HuH-7 (cell line): ENCODE measurements around the gene RPS6KA5.
"Not testable (repeated sequence)": the region's sequence is repeated elsewhere in the genome, so short reads cannot be mapped to it uniquely, and the experiment has no call there.

Experiments used
- DNase-seq: peaks from one replicate; pipeline ENCODE4 v3.0.0; 2011; ENCODE audit warnings: low spot score

Gene RPS6KA5

DNA sequence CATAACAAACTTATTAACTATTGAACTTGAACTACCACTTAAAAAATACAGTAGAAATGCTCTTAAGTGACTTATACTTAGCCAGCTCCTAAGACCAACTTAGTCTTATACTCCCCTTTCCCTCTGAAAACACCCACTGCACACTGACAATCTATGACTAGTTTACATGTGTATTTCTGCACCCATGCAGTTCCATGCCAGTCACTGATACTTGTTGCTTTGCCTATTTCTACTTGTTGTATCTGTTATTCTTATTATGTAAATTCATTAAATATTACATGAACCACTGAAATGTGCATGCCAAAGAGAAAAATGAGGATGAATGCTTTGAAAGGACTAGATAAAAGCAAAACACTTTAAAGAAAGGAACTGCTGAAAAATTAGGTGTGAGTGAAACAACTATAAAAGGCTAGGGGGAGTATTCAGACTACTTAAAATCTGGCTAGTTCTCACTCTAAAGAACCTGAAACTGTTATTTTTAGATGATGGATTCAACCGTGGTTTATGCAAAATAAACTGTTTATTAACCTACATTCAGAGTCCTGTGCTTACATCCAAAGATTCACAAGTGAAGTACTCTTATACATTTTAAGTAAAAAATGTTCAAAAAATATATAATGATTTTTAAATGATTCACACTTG, 74.7 kb downstream of the RPS6KA5 start:
- DNase-seq = no peak

DNA sequence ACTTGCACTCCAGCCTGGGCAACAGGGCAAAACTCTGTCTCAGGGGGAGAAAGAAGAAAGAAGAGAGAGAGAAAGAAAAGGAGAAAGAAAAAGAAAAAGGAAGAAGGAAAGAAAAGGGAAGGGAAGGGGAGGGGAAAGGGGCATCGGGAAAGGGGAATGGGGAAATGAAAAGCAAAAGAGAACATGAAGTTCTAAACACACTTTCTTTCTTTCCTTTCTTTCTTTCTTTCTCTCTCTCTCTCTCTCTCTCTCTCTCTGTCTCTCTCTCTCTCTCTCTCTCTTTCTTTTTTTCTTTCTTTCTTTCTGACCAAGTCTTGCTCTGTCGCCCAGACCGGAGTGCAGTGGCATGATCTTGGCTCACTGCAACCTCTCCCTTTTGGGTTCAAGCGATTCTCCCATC, 76.9 kb downstream of the RPS6KA5 start:
- DNase-seq = no peak

DNA sequence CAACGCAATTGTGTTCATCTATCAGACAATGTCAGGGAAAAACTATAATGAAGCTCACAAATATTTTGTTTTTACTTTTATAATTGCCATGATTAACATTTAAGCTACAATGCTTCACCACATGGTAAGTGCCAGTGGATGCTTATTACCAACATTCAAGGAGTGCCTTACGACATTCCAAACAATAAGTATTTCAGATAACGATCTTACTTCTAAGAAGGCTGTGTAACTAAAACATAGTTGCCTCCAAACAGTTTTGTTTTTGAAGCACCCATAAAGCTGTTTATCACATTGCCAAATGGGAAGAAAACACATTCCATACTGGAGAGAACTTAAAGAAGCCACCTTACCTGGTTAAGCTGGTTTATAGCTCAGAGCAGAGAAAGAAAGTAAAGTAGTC, 78.8 kb downstream of the RPS6KA5 start:
- no peak for DNase-seq

DNA sequence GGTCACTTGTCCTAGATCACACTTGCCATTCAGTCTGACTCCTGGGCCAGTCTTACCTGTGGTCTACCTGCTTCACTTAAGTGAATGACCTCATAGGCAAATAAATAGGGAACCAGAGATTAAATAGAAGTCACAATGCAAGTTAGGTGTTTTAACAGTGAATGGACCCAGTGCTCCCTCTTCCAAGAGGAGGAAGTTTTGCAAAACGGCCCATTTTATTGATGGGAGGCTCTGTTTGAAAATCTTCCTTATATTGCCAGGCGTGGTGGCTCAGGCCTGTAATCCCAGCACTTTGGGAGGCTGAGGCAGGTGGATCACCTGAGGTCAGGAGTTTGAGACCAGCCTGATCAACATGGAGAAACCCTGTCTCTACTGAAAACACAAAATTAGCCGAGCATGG, 79.8 kb downstream of the RPS6KA5 start:
- not testable (repeated sequence) for DNase-seq

DNA sequence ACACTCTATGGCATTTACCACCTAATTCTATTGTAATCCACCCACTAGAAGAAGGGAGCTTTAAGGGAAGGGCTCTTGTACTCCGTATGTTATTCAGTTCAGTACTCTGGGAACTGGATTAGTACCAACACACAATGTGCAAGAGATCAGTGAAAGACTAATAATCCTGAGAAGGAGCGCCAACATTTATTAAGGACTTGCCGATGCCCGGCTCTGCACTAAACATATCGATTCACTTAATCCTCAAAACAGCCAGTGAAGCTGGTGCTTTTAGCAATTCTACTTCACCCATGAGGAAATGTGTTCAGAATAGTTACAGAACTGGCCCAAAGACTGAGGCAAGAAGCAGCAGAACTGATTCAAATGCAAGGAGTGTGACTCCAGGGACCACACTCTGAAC, 80.9 kb downstream of the RPS6KA5 start:
- no peak for DNase-seq

DNA sequence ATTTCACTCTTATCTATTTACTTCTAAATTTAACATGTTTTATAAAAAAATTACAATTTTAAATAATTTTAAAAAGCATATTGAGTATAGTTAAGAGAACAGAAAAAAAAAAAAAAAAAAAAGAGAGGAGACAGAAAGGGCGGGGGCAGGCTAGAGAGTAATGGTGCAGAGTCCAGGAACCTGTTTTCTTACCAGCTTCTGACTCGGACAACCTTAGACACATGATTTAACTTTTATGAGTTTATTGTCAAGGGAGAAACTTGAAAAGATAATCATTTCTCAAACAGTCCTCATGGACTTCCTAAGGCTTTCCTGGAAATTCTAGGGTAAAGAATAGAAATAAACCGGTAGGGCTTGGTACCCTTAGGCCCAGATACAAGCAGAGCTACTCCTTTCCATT, 84.3 kb downstream of the RPS6KA5 start:
- no peak for DNase-seq

DNA sequence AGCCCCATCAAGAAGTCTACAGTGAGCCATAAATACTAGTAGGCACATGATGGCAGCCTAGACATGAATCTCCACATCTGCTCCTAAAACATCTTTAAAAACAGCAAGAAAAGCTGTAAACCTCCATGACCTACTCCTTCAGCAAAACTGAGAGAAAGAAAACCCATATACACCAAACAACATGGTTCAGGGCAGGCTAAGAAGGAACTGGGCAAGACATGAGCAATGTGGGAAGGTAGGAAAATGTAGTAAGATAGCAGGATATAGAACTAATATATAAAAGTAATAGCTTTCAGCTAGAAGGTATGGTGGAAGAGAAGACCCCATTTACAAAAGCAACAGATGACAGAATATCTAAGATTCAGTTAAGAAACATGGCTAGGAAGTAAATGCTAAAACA, 88.8 kb downstream of the RPS6KA5 start:
- DNase-seq = no peak

DNA sequence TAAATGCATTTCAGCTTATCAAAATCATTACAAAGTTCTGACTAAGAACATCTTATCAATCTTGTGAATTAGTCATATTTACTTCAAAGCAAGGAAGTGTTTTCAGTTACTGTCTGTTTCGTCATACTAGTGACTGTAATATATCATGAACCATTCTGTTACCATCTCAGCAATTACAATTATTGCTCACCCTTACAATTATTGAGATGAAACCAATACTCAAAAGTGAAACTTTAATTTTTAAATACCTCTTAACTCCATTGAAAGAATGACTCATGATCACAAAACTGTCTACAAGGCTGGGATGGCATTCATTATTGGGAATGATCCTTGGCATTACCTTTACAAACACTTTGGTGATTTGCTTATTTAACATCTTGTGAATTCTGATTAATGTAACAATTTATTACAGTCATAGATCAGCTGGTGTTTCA, 90.3 kb downstream of the RPS6KA5 start:
- DNase-seq = no peak

DNA sequence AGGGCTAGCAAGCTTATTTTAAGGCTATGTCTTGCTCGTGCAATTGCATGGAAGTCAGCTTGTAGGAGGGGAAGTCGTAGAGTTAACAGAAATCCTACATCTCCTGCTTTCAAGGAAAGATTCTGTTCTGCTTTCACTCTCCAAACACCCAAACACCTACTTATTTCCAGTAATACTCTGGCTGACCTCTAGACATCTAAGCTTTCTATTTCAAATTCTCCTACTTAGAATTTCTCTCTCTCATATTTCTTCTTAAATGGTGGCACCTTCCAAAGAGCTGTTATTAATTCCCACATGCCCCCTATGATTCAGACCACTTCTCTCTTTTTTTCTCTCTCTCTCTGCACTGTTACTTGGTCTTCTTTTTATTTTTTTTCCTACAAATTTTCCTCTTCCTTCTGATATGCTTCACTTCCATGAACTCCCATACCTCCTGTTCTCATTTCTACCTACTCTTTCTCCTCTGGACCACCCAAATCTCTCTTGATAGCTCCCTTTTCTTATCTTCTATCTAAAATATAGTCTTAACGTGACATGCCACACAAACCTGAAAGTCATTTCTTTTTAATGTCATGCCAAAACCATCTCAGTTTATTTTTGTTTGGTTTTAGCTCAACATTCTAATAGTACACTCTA, 90.8 kb downstream of the RPS6KA5 start:
- no peak for DNase-seq

DNA sequence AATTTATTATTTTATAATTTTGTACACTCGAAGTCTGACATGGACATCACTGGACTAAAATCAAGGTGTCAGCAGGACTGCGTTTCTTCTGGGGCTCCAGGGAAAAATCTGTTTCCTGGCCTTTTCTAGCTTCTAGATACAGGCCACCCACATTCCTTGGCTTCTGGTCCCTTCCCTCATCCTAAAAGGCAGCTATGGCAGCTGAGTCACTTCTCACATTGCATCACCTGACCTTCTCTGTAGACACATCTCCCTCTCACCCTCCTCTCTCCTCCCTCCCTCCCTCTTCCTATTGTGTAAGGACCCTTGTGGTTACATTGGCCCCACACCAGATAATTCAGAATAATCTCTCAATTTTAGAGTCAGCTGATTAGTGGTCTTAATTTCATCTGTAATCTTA, 92.4 kb downstream of the RPS6KA5 start:
- no peak for DNase-seq

DNA sequence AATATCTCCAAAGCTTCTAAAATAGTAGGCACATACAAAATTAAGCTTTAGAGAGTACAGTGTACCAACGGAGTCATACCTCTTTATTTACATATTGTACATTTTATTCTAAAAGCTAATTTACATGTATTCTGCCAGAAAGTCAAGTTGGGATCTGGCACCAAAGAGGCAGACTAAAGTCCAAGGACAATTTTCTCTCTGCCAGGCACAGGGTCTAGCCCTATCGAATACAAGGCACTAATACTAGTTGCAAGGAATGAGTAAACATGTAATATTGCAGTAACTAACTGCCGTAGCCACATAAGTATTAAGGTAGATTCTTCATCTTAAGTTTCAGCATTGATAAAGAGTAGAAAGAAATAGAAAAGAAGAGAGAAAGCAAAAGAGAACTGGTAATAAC, 93.9 kb downstream of the RPS6KA5 start:
- DNase-seq = no peak

DNA sequence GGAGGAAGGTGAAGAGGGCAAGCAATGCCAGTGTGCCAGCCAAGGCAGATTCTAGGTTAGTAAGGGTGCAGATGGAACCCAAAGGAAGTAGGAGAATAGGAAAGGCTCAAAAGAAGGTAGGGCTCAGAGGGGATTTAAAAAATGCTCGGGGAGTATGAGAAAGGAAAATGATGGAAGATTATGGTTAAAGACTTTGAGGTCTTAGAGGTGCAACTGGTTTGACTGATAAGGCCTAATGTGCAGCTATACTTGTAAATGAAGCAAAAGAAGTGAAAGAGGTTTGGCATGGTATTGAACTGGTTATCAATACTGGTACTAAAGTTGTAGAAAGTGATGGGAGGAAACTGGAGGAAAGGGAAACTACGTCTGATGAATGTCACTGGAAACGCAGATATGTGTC, 94.7 kb downstream of the RPS6KA5 start:
- no peak for DNase-seq

DNA sequence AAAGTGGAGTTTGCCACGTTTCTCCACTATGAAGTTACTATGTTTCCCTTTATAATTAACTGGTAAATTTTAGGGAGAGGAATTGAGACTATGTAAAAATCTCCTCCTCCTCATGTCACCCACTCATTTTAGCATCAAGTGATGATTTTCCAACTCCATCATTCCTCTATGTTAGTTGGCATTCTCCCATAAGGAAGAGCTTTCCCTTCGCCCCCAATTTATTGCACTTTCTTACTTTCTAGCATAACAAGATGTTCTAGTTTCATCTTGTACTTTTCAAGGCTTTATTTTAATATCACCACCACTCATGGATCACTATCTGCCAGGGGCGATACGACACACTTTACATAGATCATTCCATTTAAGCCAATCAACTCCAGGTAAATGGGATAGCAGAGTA, 97.1 kb downstream of the RPS6KA5 start:
- DNase-seq = no peak

DNA sequence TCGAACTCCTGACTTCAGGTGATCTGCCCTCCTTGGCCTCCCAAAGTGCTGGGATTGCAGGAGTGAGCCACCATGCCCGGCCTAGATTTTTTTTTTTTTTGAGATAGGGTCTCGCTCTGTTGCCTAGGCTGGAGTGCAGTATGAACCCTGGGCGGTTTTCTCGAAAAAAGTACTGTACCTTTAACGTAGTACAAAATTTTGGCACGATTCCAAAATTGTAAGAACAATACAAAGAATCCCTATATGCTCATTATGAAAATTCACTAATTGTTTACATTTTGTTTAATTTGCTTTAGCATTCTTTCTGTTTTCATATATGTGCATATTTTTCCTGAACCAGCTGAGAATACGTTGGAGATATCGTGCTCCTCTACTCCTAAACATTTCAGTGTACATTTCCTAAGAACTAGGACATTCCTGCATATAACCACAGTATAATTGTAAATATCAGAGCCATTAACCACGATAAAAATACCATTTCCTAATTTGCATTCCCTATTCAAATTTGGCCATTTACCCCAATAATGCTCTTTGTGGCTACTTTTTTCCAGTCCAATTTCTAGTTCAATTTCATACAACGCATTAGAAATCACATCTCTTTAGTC, 97.8 kb downstream of the RPS6KA5 start:
- DNase-seq = no peak

DNA sequence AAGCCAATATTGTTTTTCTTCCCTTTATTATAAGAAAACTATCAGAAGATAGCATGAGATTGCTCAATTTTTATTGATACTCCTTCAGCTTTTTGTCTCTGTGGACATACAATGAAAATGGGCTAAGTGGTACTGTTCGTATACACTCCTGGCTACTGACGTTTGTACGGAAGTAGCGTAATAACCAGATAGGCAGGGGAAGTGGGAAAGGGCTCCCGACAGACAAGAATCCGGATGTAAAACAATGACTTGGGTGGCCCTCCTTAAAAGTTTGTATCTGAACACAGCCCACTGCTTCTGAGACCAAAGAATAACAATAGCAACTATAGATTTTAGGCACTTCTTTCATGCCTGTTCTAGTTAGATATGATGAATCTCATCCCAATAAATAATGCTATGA, 99.6 kb downstream of the RPS6KA5 start:
- DNase-seq = no peak

DNA sequence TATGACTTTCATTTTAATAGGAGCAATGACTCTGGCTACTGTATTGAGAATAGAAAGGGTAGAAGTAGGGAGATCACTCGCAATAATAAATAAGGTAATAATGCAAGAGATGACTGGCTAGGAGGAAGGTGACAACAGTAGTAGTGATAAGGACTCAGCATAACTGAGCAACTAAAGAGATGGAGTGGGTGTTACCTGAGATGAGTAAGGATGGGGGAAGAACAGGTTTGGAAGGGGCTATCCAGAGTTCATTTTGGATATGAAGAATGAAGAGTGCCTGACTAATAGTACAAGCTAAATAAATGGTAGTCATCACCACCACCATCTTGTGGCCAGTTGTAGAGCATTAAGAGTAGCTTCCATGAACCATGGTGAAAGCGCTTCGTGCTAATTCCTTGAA, 101.1 kb downstream of the RPS6KA5 start:
- DNase-seq = no peak

DNA sequence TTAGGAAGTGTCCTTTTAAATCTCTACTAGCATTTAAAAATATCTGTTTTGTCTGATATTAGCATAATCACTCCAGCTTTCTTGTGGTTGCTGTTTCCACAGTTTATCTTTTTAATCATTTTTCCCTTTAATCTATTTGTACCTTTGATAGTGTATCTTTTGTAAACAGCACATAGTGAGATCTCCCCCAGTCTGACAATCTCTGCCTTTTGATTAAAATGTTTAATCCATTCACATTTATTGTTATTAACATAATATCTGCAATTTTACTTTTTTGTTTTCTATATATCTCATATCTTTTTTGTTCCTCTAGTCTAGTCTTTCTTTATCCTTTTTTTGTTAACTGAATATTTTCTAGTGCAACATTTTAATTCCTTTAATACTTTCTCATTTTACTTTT, 104.2 kb downstream of the RPS6KA5 start:
- DNase-seq = no peak

DNA sequence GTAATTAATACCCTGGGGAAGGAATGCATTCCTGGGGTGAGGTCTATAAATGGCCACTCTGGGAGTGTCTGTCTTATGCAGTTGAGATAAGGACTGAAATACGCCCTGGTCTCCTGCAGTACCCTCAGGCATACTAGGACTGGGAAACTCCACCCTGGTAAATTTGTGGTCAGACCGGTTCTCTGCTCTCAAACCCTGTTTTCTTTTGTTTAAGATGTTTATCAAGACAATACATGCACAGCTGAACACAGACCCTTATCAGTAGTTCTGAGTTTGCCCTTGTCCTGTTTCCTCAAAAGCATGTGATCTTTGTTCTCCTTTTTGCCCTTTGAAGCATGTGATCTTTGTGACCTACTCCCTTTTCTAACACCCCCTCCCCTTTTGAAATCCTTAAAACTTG, 106.8 kb downstream of the RPS6KA5 start:
- DNase-seq = not testable (repeated sequence)

DNA sequence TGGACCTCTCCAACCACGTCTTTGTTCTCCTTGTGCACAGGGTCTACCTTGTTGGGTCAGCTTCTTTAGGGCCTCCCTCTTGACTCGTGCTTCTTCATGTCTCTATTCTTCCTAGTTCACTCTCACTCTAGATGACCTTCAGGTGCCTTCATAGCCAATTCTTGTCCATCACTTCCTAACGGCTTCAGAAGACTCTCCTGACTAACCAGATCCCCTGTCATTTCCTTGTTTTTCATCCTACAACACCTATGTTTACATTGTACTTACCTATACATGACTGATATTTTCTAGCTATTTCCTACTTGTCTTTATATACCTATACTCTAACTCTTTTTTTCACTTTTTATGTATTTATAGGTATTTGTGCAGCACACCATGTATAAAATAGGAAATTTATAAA, 117.1 kb downstream of the RPS6KA5 start:
- DNase-seq = no peak

DNA sequence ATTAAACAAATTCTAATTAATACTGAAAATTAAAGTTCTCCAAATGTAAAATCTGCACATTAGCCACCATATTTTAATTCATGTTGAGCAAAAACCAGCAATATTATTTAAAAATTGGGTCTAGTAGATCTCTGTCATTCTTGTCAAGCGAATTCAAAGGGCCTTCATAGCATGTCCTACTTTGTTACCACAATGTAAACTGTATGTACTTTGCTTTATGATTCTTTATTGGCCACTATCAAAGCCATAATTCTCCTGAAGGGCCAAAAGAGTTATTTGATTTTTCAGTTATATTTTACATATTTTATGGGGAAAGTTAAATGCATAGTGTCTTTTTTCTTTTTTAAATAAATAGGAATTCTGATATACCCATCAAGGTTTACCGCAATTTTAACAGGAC, 117.9 kb downstream of the RPS6KA5 start:
- DNase-seq = no peak

DNA sequence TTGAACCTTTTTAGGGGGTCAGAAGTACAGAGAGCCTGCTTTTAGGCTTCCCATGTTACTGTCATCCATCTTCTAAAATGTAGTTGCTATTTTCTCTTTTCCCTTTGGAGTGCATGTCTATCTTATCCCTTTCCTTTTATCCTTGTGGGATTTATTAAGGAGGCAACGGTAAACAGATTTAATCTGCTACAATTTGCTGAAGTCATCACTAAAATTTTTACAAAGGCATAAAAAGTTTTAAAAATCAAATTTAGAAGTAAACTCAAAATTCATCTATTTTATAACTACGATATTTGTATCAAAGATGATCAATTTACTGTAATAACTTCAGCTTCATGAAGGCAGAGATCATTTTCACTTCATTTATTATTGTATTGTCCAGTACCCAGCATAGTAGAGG, 118.7 kb downstream of the RPS6KA5 start:
- DNase-seq = no peak

DNA sequence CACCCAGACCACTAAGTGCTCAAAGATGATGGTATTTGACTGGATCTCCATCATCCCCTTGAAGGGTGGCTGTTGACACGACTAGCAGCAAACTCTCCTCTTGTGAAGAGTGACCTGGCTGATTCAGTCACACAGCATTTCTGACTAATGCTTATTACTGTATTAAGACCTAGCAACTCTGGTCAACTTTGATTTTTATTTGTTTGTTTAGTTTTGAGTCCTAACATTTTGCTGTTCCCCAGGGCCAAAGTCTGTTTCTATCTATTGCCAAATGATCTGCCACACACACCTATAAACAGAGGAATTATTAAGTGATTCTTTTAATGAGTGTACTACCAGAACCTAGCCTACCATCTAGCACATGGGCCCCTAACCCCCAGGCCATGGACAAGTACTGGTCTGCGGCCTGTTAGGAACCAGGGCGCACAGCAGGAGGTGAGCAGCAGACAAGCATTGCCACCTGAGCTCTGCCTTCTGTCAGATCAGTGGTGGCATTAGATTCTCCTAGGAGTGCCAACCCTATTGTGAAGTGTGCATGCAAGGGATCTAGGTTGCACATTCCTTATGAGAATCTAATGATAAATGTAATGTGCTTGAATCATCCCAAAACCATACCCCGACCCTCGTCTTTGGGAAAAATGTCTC, 120.0 kb downstream of the RPS6KA5 start:
- no peak for DNase-seq

DNA sequence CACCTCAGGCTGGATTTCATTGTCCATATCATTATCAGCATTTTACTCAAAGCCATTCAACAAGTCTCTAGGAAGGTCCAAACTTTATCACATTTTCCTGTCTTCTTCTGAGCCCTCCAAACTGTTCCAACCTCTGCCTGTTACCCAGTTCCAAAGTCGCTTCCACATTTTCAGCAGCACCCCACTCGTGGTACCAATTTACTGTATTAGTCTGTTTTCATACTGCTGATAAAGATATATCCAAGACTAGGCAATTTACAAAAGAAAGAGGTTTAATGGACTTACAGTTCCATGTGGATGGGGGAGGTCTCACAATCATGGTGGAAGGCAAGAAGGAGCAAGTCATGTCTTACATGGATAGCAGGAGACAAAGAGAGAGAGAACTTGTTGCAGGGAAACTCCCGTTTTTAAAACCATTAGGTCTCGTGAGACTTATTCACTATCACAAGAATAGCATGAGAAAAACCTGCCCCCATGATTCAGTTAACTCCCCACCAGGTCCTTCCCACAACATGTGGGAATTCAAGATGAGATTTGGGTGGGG, 121.1 kb downstream of the RPS6KA5 start:
- DNase-seq = not testable (repeated sequence)
